GM23338 (cell line): ENCODE results near the gene ZXDC. TPM values are rescaled to one million over a fixed set of nuclear protein-coding genes. Genes with fewer than 3 reads are reported as not detected.

Source experiments
- ATAC-seq: fragments of 200-7000 bp; cut with Tn5 transposase; 3 replicates; pipeline ENCODE4 v1.9.1; 2020
- DNase-seq: peaks from one replicate; pipeline ENCODE4 v3.0.0-alpha.2; 2015; ENCODE audit warnings: low spot score
- H2AFZ ChIP-seq: fragments of 200-600 bp; sonication (generic); 2 replicates; pipeline ENCODE4 v1.8.0; 2016; ENCODE audit warnings: antibody characterized with exemption, mild to moderate bottlenecking, moderate library complexity
- H3F3A ChIP-seq: fragments of 200-600 bp; sonication (generic); replicated peaks from 2 replicates; pipeline ENCODE4 v1.8.0; 2017; ENCODE audit warnings: antibody characterized with exemption, mixed run types, low read depth
- H3K27ac ChIP-seq: fragments of 200-600 bp; sonication (generic); 2 replicates; pipeline ENCODE4 v1.6.1; 2016; ENCODE audit warnings: low read depth
- H3K27me3 ChIP-seq: fragments of 200-600 bp; sonication (generic); 2 replicates; pipeline ENCODE4 v1.8.0; 2016; ENCODE audit warnings: mild to moderate bottlenecking, mixed run types, moderate library complexity; ENCODE audit not compliant: insufficient read depth
- H3K36me3 ChIP-seq: fragments of 200-600 bp; sonication (generic); 2 replicates; pipeline ENCODE4 v1.8.0; 2016; ENCODE audit warnings: mild to moderate bottlenecking; ENCODE audit not compliant: insufficient read depth
- H3K4me1 ChIP-seq: fragments of 200-600 bp; sonication (generic); 2 replicates; pipeline ENCODE4 v1.8.0; 2016; ENCODE audit warnings: mild to moderate bottlenecking, moderate library complexity; ENCODE audit not compliant: insufficient read depth
- H3K4me2 ChIP-seq: fragments of 200-600 bp; sonication (generic); 2 replicates; pipeline ENCODE4 v1.7.1; 2017; ENCODE audit warnings: mixed run types
- H3K4me3 ChIP-seq: fragments of 200-600 bp; sonication (generic); 2 replicates; pipeline ENCODE4 v1.6.1; 2016; ENCODE audit warnings: mixed run types
- H3K79me2 ChIP-seq: fragments of 200-600 bp; sonication (generic); replicated peaks from 2 replicates; pipeline ENCODE4 v1.8.0; 2017; ENCODE audit warnings: mild to moderate bottlenecking; ENCODE audit not compliant: insufficient read depth
- H3K9me2 ChIP-seq: fragments of 200-600 bp; sonication (generic); 2 replicates; pipeline ENCODE4 v1.8.0; 2017; ENCODE audit not compliant: insufficient read depth
- H4K20me1 ChIP-seq: fragments of 200-600 bp; sonication (generic); replicated peaks from 2 replicates; pipeline ENCODE4 v1.8.0; 2017; ENCODE audit warnings: mild to moderate bottlenecking; ENCODE audit not compliant: insufficient read depth
- H3K27ac Mint-ChIP-seq: 2 replicates; pipeline ENCODE4 v1.8.0; 2020; ENCODE audit warnings: inconsistent platforms, mild to moderate bottlenecking, moderate library complexity, mixed read lengths
- H3K27me3 Mint-ChIP-seq: 3 replicates; pipeline ENCODE4 v1.8.0; 2022; ENCODE audit warnings: low read depth, mild to moderate bottlenecking, moderate library complexity, mixed read lengths, inconsistent platforms; ENCODE audit not compliant: insufficient read depth, poor library complexity
- H3K36me3 Mint-ChIP-seq: 3 replicates; pipeline ENCODE4 v1.8.0; 2021; ENCODE audit warnings: low read depth, mild to moderate bottlenecking, inconsistent platforms, moderate library complexity, mixed read lengths
- H3K4me1 Mint-ChIP-seq: 3 replicates; pipeline ENCODE4 v1.8.0; 2020; ENCODE audit warnings: mild to moderate bottlenecking, inconsistent platforms, mixed read lengths
- H3K4me3 Mint-ChIP-seq: 3 replicates; pipeline ENCODE4 v1.8.0; 2021; ENCODE audit warnings: moderate library complexity, mild to moderate bottlenecking, inconsistent platforms, mixed read lengths
- H3K9me3 Mint-ChIP-seq: 3 replicates; pipeline ENCODE4 v1.8.0; 2020; ENCODE audit warnings: moderate library complexity, mild to moderate bottlenecking, inconsistent platforms, mixed read lengths
- CREB1 ChIP-seq: fragments of 250-450 bp; sonication (Bioruptor Pico); IDR thresholded peaks from 2 replicates; pipeline ENCODE4 v1.5.0; 2020; ENCODE audit warnings: low read depth, mild to moderate bottlenecking, moderate library complexity
- CTCF ChIP-seq, 2 experiments: fragments of 200-600 bp in 1 of 2; sonication (generic) in 1 of 2; conservative IDR thresholded peaks; 2 replicates each; pipeline versions ENCODE4 v1.5.1 to v1.6.1; 2016 to 2017; ENCODE audit warnings: antibody characterized with exemption in 2 of 2, low read depth in 2 of 2, mild to moderate bottlenecking in 2 of 2, moderate library complexity in 1 of 2
- ETS1 ChIP-seq: IDR thresholded peaks from 2 replicates; pipeline ENCODE4 v1.6.1; 2016; ENCODE audit warnings: antibody characterized with exemption
- EZH2 ChIP-seq: fragments of 200-600 bp; sonication (generic); IDR thresholded peaks from one replicate; pipeline ENCODE4 v1.8.0; 2017; ENCODE audit warnings: antibody characterized with exemption, mild to moderate bottlenecking, low read depth; ENCODE audit not compliant: unreplicated experiment
- EZH2phosphoT487 ChIP-seq: fragments of 200-600 bp; sonication (generic); IDR thresholded peaks from one replicate; pipeline ENCODE4 v1.8.1; 2018; ENCODE audit warnings: antibody characterized with exemption; ENCODE audit not compliant: unreplicated experiment
- JUNB ChIP-seq: IDR thresholded peaks from one replicate; pipeline ENCODE4 v1.6.1; 2016; ENCODE audit warnings: antibody characterized with exemption; ENCODE audit not compliant: unreplicated experiment
- NANOG ChIP-seq: IDR thresholded peaks from 2 replicates; pipeline ENCODE4 v1.6.1; 2016; ENCODE audit warnings: antibody characterized with exemption, borderline replicate concordance
- POLR2AphosphoS5 ChIP-seq: IDR thresholded peaks from 2 replicates; pipeline ENCODE4 v1.6.1; 2016; ENCODE audit warnings: antibody characterized with exemption, low read depth
- REST ChIP-seq: IDR thresholded peaks from one replicate; pipeline ENCODE4 v1.6.1; 2018; ENCODE audit warnings: antibody characterized with exemption; ENCODE audit not compliant: unreplicated experiment
- STAT1 ChIP-seq: IDR thresholded peaks from one replicate; pipeline ENCODE4 v1.6.1; 2016; ENCODE audit warnings: antibody characterized with exemption; ENCODE audit not compliant: unreplicated experiment
- ZNF114 ChIP-seq: fragments of 250-450 bp; sonication (Bioruptor Pico); IDR thresholded peaks from 2 replicates; pipeline ENCODE4 v1.5.0; 2020; ENCODE audit warnings: mild to moderate bottlenecking, moderate library complexity
- ZNF331 ChIP-seq: fragments of 250-450 bp; sonication (Bioruptor Pico); IDR thresholded peaks from 2 replicates; pipeline ENCODE4 v1.5.0; 2020; ENCODE audit warnings: low read depth, mild to moderate bottlenecking, moderate library complexity
- ZNF462 ChIP-seq: fragments of 250-450 bp; sonication (Bioruptor Pico); IDR thresholded peaks from 2 replicates; pipeline ENCODE4 v1.5.0; 2020; ENCODE audit warnings: mild to moderate bottlenecking, moderate library complexity
- polyA plus RNA-seq: library from polyadenylated mRNA; unstranded; fragments of >200 nt; fragmentation: Nextera tagmentation; extraction: Ambion mirVana; gene quantifications from 2 replicates; pipeline ENCODE4 v1.2.1, GENCODE V29; 2016
- total RNA-seq: library from RNA; depleted of rRNA; stranded (reverse); fragments of >200 nt; shearing (Covaris generic); gene quantifications from 2 replicates; pipeline ENCODE4 v1.2.3, GENCODE V29; 2014

Gene ZXDC
- total and polyA plus RNA-seq, 2 experiments from 2014 or later: 5.7 to 45.1 TPM

- no peak overlapping the region for H3K27ac ChIP-seq
- H3K9me2 ChIP-seq: no peaks in the 10 kb centered on the region
- H3K4me3 ChIP-seq: no peak overlapping the region
- H3K4me3 Mint-ChIP-seq: no peak overlapping the region
- no peak overlapping the region for H2AFZ ChIP-seq
- peaks cover 5% of the 10 kb centered on the region for H3K27me3 Mint-ChIP-seq
- H3K36me3 ChIP-seq: no peaks in the 10 kb centered on the region
- no peaks in the 10 kb centered on the region for H3F3A ChIP-seq
- no peak overlapping the region for H3K4me2 ChIP-seq
- no peaks in the 10 kb centered on the region for H3K27me3 ChIP-seq
- no peaks in the 10 kb centered on the region for H3K79me2 ChIP-seq
- ATAC-seq: no peak
- TF ChIP-seq CTCF (conservative IDR thresholded peaks at IDR 0.05; ENCODE audit: low read depth in 2 of 2) (no peak), EZH2phosphoT487 (no peak), ZNF462 (CRISPR knock-in tag) (no peak), CREB1 (CRISPR knock-in tag) (no peak), STAT1 (no peak), ZNF331 (CRISPR knock-in tag) (no peak), REST (no peak), EZH2 (no peak), JUNB (no peak), ZNF114 (CRISPR knock-in tag) (no peak), NANOG (no peak), POLR2AphosphoS5 (no peak), ETS1 (no peak)
- H3K4me1 Mint-ChIP-seq: peaks cover 38% of the 10 kb centered on the region
- no peak for DNase-seq
- H3K4me1 ChIP-seq: peaks cover 17% of the 10 kb centered on the region
- no peak overlapping the region for H3K27ac Mint-ChIP-seq
- H3K9me3 Mint-ChIP-seq: no peaks in the 10 kb centered on the region
- H4K20me1 ChIP-seq: no peaks in the 10 kb centered on the region
- no peaks in the 10 kb centered on the region for H3K36me3 Mint-ChIP-seq
Measured at GRCh38 chr3:126483321-126483761, 7.7 kb upstream of the ZXDC start.
